Colonic mucosa (tissue), 4 donors: Measurements from ENCODE around the gene SLC2A11. TPM values are rescaled to one million over a fixed set of nuclear protein-coding genes. Genes with fewer than 3 reads are reported as not detected.

Source experiments
- DNase-seq: peaks from one replicate; pipeline ENCODE4 v3.0.0-alpha.2; 2020
- H3K27ac ChIP-seq: fragments of 200-600 bp; one replicate; pipeline ENCODE4 v1.8.0; 2021
- H3K27me3 ChIP-seq: fragments of 200-600 bp; one replicate; pipeline ENCODE4 v1.8.0; 2021
- H3K36me3 ChIP-seq: fragments of 200-600 bp; one replicate; pipeline ENCODE4 v1.8.0; 2021
- H3K4me1 ChIP-seq: fragments of 200-600 bp; one replicate; pipeline ENCODE4 v1.8.0; 2021; ENCODE audit warnings: mild to moderate bottlenecking
- H3K4me3 ChIP-seq: fragments of 200-600 bp; one replicate; pipeline ENCODE4 v1.8.0; 2021
- H3K9ac ChIP-seq, 2 donors: one replicate each; pipeline ENCODE4 v1.7.0; 2013; ENCODE audit warnings: control low read depth in 2 of 2, low read depth in 2 of 2, low read length in 2 of 2
- H3K9me3 ChIP-seq: fragments of 200-600 bp; one replicate; pipeline ENCODE4 v1.8.0; 2021
- CTCF ChIP-seq: fragments of 200-600 bp; IDR thresholded peaks from one replicate; pipeline ENCODE4 v1.8.0; 2022; ENCODE audit warnings: antibody characterized with exemption, mild to moderate bottlenecking
- intact Hi-C: fragments of 100-400 bp; cut with DNase I; formaldehyde crosslinking; loops from one replicate; pipeline ENCODE4 v1.14.1; 2022
- total RNA-seq, 2 donors: library from RNA; stranded (reverse); fragmentation: NEBNext Ultra II Directional in 1 of 2; extraction: Animal tissue kit (Norgen Biotek cat#: 25700) in 1 of 2; gene quantifications; one replicate each; pipeline ENCODE4 v1.2.1, GENCODE V29; 2021
- donor health status: healthy.
- donor health status: DM: no; HTN: no; CAD: no.
- donor health status: DM: no; HTN: no; CAD: no.

Gene SLC2A11
- total RNA-seq, 2 donors from 2014 or later: 8.3 to 9.6 TPM

- H3K4me1 ChIP-seq: no peaks in the 10 kb centered on the region
- no peak for DNase-seq
- H3K27ac ChIP-seq: no peak overlapping the region
- intact Hi-C loops: no loop called here
- H3K4me3 ChIP-seq: no peak overlapping the region
- TF ChIP-seq CTCF: no peak
- H3K27me3 ChIP-seq: no peaks in the 10 kb centered on the region
- H3K9ac ChIP-seq: no peak overlapping the region
- H3K9me3 ChIP-seq: no peaks in the 10 kb centered on the region
- H3K36me3 ChIP-seq: no peaks in the 10 kb centered on the region
Measured at GRCh38 chr22:23888615-23889401, 31.1 kb downstream of the SLC2A11 start.

- no peak for DNase-seq
- no peaks in the 10 kb centered on the region for H3K4me1 ChIP-seq
- intact Hi-C loops: no loop called here
- no peaks in the 10 kb centered on the region for H3K36me3 ChIP-seq
- TF ChIP-seq CTCF: no peak
- H3K9me3 ChIP-seq: no peaks in the 10 kb centered on the region
- no peaks in the 10 kb centered on the region for H3K27me3 ChIP-seq
- H3K27ac ChIP-seq: no peak overlapping the region
- no peak overlapping the region for H3K4me3 ChIP-seq
- H3K9ac ChIP-seq: no peak overlapping the region
Measured at GRCh38 chr22:23889620-23890019, 31.9 kb downstream of the SLC2A11 start.

GRCh38 chr22:23891726-23892125 is 34.1 kb downstream of the SLC2A11 start:
- Histone ChIP-seq H3K4me1 (peaks cover 4% of the 10 kb centered on the region), H3K9ac (no peak overlapping the region), H3K9me3 (no peaks in the 10 kb centered on the region), H3K4me3 (no peak overlapping the region), H3K27ac (no peak overlapping the region), H3K27me3 (no peaks in the 10 kb centered on the region), H3K36me3 (peaks cover 2% of the 10 kb centered on the region)
- TF ChIP-seq CTCF: no peak
- DNase-seq: no peak
- intact Hi-C loops: no loop called here

- H3K4me1 ChIP-seq: peaks cover 4% of the 10 kb centered on the region
- DNase-seq: no peak
- no peaks in the 10 kb centered on the region for H3K9me3 ChIP-seq
- H3K36me3 ChIP-seq: peaks cover 5% of the 10 kb centered on the region
- TF ChIP-seq CTCF: no peak
- intact Hi-C loops: no loop called here
- no peak overlapping the region for H3K4me3 ChIP-seq
- no peak overlapping the region for H3K27ac ChIP-seq
- H3K27me3 ChIP-seq: no peaks in the 10 kb centered on the region
- H3K9ac ChIP-seq: no peak overlapping the region
Measured at GRCh38 chr22:23892130-23892529, 34.5 kb downstream of the SLC2A11 start.

- H3K27ac ChIP-seq: no peak overlapping the region
- intact Hi-C loops: no loop called here
Measured at GRCh38 chr22:23892706-23893105, 35.0 kb downstream of the SLC2A11 start.

More at GRCh38 chr22:23892706-23893105, 35.0 kb downstream of the SLC2A11 start:
- no peak overlapping the region for H3K9ac ChIP-seq
- no peaks in the 10 kb centered on the region for H3K27me3 ChIP-seq
- H3K36me3 ChIP-seq: peaks cover 5% of the 10 kb centered on the region
- H3K4me1 ChIP-seq: peaks cover 4% of the 10 kb centered on the region
- TF ChIP-seq CTCF: no peak
- no peaks in the 10 kb centered on the region for H3K9me3 ChIP-seq
- no peak overlapping the region for H3K4me3 ChIP-seq
- no peak for DNase-seq
